Measurements from ENCODE around the gene PGAP3.

PGAP3 gene

GRCh38 chr17:39671651-39672521 is 16.0 kb downstream of the PGAP3 start:
- DNase-seq (ENCODE audit: low read depth): peak; percentile 44

GRCh38 chr17:39670746-39671145 is 17.1 kb downstream of the PGAP3 start:
- DNase-seq (ENCODE audit: low read depth): no peak

- DNase-seq (ENCODE audit: low read depth): no peak
Measured at GRCh38 chr17:39669897-39670735, 17.7 kb downstream of the PGAP3 start.

GRCh38 chr17:39667945-39668924 is 19.6 kb downstream of the PGAP3 start, which contains the start of gene PNMT:
TSS of gene PNMT (plus strand) at chr17:39668453. CDS start at chr17:39668476, 23 bp downstream.
- peak; percentile 51 for DNase-seq (ENCODE audit: low read depth)

DNA sequence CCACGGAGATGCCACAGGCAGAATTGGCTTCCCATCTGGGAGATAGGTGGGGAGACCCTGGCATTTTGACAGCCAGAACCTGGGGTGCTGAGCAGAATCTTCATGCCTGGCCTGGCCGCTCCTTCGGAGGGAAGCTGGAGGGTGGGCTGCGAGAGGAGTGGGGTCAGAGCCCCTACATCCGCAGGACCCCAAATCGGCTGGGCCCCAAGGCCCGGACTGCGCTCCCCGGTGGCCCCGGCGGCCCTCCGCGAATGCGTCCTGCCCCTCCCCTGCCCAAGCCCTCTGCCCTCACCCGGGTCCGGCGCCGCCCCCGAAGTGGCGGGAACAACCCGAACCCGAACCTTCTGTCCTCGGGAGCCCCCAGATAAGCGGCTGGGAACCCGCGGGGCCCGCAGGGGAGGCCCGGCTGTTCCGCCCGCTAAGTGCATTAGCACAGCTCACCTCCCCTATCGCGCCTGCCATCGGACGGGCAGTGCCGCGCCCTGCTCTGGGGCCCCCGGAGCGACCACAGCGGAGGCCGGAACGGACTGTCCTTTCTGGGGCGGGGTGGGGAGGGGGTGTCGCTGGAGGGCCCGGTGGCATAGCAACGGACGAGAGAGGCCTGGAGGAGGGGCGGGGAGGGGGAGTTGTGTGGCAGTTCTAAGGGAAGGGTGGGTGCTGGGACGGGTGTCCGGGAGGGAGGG is 20.5 kb downstream of the PGAP3 start:
- no peak for DNase-seq (ENCODE audit: low read depth)

DNA sequence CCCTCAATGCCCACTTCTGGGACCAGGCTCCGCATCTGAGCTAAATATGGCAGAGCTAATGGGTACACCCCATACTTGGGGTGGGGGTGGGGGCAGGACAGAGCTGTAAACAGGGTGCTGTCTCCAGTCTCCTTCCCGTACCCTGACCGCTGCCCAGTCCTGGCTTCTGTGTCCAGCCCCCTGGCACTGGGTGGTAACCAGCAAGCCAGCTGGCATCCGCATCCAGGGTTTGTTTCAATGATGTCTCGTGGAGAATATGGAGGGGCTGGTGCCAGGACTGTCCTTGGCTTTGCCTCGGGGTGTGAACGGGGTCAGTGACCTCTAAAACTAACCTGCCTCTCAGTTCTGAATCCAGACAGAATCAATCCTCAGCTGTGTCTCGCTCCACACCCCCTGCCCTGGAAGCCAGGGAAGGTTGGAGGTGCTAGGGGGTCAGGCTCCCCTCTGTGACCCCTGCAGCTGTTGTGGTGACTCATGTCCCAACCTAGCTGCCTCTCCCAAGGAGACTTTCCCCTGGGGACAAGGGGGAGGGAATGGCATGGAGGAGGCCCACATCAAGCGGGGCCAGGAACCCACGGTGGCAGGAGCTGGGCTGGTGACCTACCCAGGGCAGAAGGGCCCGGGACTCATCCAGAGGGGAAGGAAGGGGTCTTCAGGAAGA is 21.1 kb downstream of the PGAP3 start:
- no peak for DNase-seq (ENCODE audit: low read depth)

- no peak for DNase-seq (ENCODE audit: low read depth)
Measured at GRCh38 chr17:39666231-39666600, 21.6 kb downstream of the PGAP3 start.

GRCh38 chr17:39665642-39666224 is 22.1 kb downstream of the PGAP3 start:
- no peak for DNase-seq (ENCODE audit: low read depth)

DNA sequence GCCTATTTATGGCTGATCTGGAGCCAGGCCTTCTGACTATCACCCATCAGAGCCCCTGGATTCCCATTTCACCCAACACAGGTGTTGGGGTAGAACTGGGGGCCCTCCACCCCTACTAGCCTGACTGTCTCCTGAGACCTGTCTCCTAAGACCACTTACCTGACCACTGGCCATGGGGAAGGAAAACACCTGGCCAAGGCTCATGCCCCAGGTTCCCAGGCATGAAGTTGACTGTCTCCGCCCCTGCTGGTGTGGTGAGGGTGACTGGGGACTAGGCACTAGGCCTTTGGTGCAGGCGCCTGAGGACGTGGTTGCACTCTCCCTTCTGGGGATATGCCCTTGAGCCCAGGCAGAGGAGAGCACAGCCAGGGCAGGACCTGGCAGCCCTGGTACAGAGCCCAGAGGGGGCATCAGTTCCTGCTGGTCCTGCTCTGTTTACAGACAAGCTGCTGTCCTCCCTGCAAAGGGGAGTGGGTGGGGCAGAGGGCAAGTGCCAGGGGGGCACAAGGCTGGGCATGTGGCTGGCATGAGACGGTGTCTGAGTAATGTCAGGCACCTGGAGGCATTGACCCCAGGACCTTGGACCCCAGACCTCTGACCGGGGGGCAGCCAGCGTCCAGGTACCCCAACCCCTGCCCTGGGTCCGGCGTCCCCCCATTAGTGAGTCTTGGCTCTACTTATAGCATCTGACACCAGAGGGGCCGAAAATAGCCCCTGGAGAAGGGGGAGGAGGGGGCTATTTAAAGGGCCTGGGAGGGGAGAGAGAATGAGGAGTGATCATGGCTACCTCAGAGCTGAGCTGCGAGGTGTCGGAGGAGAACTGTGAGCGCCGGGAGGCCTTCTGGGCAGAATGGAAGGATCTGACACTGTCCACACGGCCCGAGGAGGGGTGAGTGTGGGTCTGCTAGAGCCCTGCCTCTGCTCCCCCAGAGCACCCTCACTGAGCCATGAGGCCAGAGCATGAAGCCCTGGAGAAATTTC is 23.0 kb downstream of the PGAP3 start, which contains the start of gene TCAP:
Gene TCAP (plus strand): TSS at position 769 of the 981 bp plus-strand sequence. CDS start 11 bp downstream, at position 780.
- DNase-seq (ENCODE audit: low read depth): no peak

GRCh38 chr17:39663688-39664580 is 23.9 kb downstream of the PGAP3 start:
- DNase-seq (ENCODE audit: low read depth): peak; percentile 49

GRCh38 chr17:39663340-39663687 is 24.5 kb downstream of the PGAP3 start:
- DNase-seq (ENCODE audit: low read depth): no peak

DNA sequence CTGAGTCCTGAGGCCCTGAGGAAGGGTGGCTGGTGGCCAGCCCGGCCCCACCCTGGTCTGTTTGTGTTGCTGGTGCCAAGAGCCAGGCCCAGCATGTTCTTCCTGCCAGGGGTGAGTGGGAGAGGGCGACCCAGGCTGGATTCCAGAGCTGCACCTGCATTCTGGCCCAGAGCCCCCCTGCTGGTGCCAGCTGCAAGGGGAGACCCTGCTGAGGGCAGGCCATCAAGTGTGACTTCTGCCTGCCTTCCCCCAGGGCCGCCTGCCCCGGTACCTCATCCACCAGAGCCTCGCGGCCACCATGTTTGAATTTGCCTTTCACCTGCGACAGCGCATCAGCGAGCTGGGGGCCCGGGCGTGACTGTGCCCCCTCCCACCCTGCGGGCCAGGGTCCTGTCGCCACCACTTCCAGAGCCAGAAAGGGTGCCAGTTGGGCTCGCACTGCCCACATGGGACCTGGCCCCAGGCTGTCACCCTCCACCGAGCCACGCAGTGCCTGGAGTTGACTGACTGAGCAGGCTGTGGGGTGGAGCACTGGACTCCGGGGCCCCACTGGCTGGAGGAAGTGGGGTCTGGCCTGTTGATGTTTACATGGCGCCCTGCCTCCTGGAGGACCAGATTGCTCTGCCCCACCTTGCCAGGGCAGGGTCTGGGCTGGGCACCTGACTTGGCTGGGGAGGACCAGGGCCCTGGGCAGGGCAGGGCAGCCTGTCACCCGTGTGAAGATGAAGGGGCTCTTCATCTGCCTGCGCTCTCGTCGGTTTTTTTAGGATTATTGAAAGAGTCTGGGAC is 25.1 kb downstream of the PGAP3 start:
- no peak for DNase-seq (ENCODE audit: low read depth)

- no peak for DNase-seq (ENCODE audit: low read depth)
Measured at GRCh38 chr17:39661744-39662541, 25.9 kb downstream of the PGAP3 start.

GRCh38 chr17:39660397-39661385 is 27.2 kb downstream of the PGAP3 start:
- DNase-seq (ENCODE audit: low read depth): no peak

GRCh38 chr17:39660011-39660360 is 27.9 kb downstream of the PGAP3 start:
- no peak for DNase-seq (ENCODE audit: low read depth)

All from EH (cell line).